GM19438 (cell line): ENCODE results near the gene SETMAR.

Experiments
- ATAC-seq: cut with Tn5 transposase; IDR thresholded peaks from one replicate; pipeline ENCODE4 v1.9.1; 2021; ENCODE audit warnings: low read depth; ENCODE audit not compliant: unreplicated experiment

The SETMAR gene

GRCh38 chr3:4343258-4343657 is 40.1 kb downstream of the SETMAR start:
- no peak for ATAC-seq

- ATAC-seq = peak; percentile 87
Observed at GRCh38 chr3:4350789-4351163, 47.6 kb downstream of the SETMAR start.

- peak; percentile 47 for ATAC-seq
Observed at GRCh38 chr3:4351164-4351855, 48.1 kb downstream of the SETMAR start.

GRCh38 chr3:4351872-4352271 is 48.7 kb downstream of the SETMAR start:
- ATAC-seq = no peak

- no peak for ATAC-seq
Observed at GRCh38 chr3:4355401-4356219, 52.4 kb downstream of the SETMAR start.

GRCh38 chr3:4356220-4356540 is 53.0 kb downstream of the SETMAR start:
- no peak for ATAC-seq

GRCh38 chr3:4356546-4357410 is 53.6 kb downstream of the SETMAR start:
- no peak for ATAC-seq

GRCh38 chr3:4358273-4358672 is 55.1 kb downstream of the SETMAR start:
- ATAC-seq = no peak

- ATAC-seq = no peak
Observed at GRCh38 chr3:4359805-4360502, 56.8 kb downstream of the SETMAR start.

GRCh38 chr3:4360817-4361216 is 57.6 kb downstream of the SETMAR start:
- no peak for ATAC-seq

- ATAC-seq = no peak
Observed at GRCh38 chr3:4362523-4362922, 59.4 kb downstream of the SETMAR start.
